Epithelial cell of esophagus (primary cell): ENCODE results near the gene CD274.

Experiments used
- DNase-seq: peaks from one replicate; pipeline ENCODE4 v3.0.0; 2010; ENCODE audit warnings: low read depth
- H3K4me3 ChIP-seq: 2 replicates; pipeline ENCODE4 v1.5.1; 2011; ENCODE audit warnings: mild to moderate bottlenecking, low read length, control low read depth
- CTCF ChIP-seq: IDR thresholded peaks from 2 replicates; pipeline ENCODE4 v1.5.1; 2011; ENCODE audit warnings: low read depth, mild to moderate bottlenecking, low read length, control low read depth, inconsistent platforms; ENCODE audit not compliant: insufficient read depth; ENCODE audit errors: missing control alignments

Gene CD274

DNA sequence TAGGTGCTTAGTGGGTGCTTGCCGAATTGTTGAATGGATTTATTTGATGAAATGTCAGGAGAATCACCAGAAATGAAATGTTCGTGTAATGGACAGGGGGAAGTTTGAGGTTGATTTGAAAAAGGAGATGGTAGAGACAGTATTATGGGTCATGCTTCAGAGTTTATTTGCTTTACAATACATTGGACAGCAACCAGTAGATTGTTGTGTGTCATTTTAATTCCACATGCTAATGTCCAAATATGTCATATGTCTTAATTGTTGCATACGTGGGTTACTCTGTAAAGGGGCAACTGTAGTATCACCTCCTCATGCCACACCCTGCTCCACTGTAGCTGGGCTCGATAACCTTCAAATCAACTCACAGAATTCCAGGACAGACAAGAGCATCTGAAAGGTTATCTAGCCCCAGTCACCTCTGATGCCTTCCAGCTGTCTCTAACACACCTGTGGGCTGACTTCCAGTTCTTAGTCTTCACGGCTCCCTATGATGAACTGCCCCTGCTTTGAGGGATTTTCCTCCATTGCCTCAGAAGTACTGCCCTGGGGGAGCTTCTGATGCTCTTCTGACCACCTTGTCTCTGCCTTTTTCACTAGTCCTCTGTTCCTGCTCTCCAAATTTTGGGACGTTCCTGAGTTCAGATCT is 61.7 kb downstream of the CD274 start:
- no peak overlapping the region for H3K4me3 ChIP-seq
- no peak for TF ChIP-seq CTCF

GRCh38 chr9:5512658-5513452 is 62.5 kb downstream of the CD274 start:
- no peak for TF ChIP-seq CTCF
- DNase-seq: no peak
- no peak overlapping the region for H3K4me3 ChIP-seq

More for the DNA sequence above, 61.7 kb downstream of the CD274 start:
- DNase-seq: peak; percentile 43

DNA sequence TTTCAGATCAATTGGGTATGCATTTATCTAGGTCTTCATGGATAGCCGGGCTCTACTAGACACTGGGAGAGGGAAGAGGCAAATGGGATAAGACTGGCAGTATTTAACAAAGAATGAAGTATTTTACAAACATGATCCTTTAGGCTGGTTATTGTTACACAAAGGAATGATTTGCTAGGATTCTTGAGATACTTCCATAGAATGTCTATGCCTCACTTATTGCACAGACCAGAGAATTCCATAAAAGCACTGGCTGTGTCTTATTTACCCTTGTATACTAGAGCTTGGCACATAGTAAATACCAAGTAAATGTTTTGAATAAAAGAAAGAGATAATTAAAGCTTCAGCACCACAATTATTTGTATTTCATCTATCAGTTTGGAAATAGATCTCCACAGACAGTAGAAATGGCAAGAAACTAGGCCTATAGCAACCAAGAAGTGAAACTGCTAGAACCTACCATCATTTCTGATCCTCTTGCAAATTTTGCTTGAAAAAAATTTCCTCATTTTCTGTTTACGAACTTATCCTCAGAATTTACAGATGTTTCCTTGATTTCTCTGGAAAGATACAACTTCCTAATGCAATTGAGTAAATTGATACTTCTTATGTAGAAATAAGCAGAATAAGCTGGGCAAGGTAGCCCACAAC is 63.7 kb downstream of the CD274 start:
- no peak for DNase-seq
- no peak for TF ChIP-seq CTCF

DNA sequence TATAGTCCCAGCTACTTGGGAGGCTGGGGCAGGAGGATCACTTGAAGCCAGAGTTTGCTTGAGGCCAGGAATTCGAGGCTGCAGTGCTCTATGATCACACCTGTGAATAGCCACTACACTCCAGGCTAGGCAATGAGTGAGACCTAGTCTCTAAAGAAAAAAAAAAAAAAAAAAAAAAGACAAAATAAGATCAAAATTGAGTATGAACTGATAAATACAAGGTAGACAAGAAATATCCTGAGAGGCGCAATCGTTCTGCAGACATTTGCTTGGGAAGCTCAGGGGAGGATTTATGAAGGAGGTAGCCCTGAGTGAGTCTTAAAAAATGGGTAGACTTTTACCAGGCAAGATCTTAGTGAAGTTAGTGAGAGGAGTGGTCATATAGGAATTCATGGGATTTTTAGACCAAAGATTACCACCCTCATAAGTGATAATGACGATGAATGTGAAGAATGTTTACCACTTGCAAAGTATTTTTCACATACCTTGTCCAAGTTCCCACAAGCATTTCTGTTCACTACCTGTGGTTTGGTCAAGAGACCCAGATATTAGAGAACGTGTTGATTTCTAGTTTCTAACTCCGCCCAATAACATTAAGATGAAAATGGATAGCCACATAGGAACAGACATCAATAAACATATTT is 64.4 kb downstream of the CD274 start:
- DNase-seq: no peak

More for the DNA sequence above, 63.7 kb downstream of the CD274 start:
- H3K4me3 ChIP-seq: no peak overlapping the region

GRCh38 chr9:5515261-5515650 is 64.9 kb downstream of the CD274 start:
- DNase-seq: no peak
- TF ChIP-seq CTCF: no peak
- H3K4me3 ChIP-seq: no peak overlapping the region

More for the DNA sequence above, 64.4 kb downstream of the CD274 start:
- no peak overlapping the region for H3K4me3 ChIP-seq
- TF ChIP-seq CTCF: no peak

GRCh38 chr9:5516453-5517220 is 66.3 kb downstream of the CD274 start:
- H3K4me3 ChIP-seq: no peak overlapping the region
- TF ChIP-seq CTCF: no peak
- no peak for DNase-seq
